Measurements from ENCODE around the gene RDH5.

Gene RDH5, protein sequence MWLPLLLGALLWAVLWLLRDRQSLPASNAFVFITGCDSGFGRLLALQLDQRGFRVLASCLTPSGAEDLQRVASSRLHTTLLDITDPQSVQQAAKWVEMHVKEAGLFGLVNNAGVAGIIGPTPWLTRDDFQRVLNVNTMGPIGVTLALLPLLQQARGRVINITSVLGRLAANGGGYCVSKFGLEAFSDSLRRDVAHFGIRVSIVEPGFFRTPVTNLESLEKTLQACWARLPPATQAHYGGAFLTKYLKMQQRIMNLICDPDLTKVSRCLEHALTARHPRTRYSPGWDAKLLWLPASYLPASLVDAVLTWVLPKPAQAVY

DNA sequence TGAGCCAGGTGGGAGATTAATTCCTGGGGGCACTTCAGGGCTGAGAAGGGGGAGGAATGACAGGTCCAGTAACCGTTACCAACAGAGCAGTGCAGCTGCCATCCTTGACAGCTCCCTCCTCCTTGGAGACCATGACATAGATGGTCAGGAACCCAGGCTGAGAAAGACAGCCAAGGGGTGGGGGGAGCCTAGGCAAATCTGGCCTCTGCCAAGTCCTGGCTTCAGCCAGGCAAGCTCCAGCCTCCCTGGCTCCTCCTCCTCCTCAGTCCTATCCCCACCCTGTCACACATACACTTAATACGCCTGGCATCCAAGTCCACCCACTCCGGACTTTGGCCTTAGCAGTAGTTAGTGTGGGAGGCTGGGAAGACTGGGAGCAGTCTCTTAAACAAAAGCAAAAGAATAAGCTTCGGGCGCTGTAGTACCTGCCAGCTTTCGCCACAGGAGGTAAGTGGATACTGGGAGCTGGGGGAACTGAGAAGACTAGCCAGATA is at the start of gene RDH5:
Gene RDH5 (plus strand): TSS at position 323 of the 494 bp plus-strand sequence. CDS start 792 bp downstream, outside the sequence.
- no peak for DNase-seq (ENCODE audit: low spot score)

DNA sequence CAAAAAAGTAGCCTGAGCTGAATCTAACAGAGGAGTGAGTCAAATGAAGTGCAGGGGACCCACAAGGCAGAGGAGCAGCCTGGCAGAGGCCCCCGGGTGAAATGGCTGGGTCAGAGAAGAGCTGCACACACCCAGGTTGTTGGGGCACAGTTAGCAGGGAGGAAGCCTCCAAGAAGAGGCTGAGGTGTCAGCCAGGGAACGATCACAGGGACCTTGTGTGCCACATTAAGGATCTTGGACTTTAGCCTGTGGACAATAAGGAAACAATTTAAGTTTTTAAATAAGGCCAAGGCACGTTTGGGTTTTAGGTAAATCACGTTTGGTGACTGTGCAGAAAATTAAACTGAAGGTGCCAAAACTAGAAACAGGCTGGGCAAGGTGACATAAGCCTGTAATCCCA is 48.4 kb upstream of the RDH5 start:
- DNase-seq (ENCODE audit: low spot score) = no peak

DNA sequence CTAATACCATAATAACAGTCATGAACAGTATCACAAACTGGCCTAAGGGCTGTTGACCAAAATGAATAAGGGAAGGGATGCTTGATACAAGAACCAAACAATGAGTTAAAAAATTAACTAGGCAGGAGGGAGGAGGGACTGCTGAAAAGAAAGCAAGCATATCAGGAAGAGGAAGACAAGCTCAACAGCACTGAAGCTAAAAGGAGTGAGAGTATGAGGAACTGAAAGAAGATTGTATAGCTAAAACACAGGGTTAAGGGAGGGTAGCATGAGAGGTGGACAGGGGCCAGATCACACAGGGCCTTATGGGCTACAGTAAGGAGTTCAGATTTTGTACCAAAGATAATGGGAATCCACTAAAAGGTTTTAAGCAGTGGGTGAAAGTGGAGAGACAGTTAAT is 46.6 kb upstream of the RDH5 start:
- DNase-seq (ENCODE audit: low spot score) = no peak

DNA sequence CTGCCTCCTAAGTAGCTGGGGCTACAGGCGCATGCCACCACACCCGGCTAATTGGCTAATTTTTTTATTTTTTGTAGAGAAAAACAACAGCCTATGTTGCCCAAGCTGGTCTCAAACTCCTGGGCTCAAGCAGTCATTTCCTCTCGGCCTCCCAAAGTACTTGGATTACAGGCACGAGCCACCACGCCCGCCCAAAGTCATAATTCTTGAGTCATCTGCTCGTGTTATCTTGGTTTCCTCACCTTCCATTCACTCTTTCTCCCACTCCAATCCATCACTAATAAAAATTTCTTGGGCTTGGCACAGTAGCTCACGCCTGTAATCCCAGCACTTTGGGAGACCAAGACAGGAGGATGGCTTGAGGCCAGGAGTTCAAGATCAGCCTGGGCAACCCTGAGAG is 44.5 kb upstream of the RDH5 start:
- no peak for DNase-seq (ENCODE audit: low spot score)

DNA sequence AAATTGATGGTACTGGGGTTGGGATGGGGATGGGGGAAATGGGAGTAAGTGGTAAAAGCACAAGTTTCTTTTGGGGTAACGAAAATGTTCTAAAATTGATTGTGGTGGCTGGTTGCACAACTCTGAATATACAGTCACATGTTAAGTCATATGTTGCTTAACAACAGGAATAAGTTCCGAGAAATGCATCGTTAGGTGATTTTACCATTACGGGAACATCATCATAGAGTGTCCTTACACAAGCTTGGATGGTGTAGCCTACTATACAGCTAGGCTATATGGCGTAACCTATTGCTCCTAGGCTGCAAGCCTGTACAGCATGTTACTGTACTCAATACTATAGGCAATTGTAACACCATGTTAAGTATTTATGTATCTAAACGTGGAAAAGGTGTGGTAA is 43.5 kb upstream of the RDH5 start:
- no peak for DNase-seq (ENCODE audit: low spot score)

DNA sequence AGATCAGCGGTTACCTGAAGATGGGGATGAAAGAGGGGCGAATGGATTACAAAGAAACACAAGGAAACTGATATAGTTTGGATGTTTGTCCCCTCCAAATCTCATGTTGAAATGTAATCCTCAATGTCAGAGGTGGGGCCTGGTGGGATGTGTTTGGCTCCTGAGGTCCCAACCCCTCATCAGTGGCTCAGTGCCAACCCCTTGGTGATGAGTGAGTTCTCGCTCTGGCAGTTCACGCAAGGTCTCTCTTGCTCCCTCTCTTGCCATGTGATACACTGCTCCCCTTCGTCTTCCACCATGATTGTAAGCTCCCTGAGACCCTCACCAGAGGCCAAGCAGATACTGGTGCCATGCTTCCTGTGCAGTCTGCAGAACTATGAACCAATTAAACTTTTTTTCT is 40.5 kb upstream of the RDH5 start:
- no peak for DNase-seq (ENCODE audit: low spot score)

DNA sequence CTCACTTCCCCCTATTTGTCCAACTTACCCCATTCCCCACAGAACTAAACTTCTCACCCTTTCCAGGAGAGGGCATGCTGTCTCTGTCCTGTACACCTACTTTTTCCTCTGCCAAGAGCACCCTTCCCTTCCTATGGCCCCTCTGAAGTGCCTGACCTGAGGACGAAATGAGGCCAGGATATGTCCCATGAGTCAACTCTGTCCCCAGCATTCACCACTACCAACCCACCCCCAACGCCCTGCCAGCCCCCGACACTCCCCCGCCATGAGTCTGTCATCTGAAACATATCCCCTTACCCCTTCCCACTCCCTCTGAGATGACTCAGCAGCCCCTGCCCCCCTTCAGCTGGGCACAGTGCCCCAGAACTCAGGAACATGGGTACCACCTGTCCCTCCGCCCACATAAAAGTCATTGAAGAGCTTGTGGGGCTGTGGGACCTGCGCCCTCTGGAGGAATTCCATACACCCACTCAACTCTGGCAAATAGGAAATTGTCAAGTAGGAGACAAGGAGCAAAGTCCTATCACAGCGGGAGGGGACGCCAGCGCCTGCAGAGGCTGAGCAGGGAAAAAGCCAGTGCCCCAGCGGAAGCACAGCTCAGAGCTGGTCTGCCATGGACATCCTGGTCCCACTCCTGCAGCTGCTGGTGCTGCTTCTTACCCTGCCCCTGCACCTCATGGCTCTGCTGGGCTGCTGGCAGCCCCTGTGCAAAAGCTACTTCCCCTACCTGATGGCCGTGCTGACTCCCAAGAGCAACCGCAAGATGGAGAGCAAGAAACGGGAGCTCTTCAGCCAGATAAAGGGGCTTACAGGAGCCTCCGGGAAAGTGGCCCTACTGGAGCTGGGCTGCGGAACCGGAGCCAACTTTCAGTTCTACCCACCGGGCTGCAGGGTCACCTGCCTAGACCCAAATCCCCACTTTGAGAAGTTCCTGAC is 38.8 kb upstream of the RDH5 start:
- DNase-seq (ENCODE audit: low spot score) = no peak

DNA sequence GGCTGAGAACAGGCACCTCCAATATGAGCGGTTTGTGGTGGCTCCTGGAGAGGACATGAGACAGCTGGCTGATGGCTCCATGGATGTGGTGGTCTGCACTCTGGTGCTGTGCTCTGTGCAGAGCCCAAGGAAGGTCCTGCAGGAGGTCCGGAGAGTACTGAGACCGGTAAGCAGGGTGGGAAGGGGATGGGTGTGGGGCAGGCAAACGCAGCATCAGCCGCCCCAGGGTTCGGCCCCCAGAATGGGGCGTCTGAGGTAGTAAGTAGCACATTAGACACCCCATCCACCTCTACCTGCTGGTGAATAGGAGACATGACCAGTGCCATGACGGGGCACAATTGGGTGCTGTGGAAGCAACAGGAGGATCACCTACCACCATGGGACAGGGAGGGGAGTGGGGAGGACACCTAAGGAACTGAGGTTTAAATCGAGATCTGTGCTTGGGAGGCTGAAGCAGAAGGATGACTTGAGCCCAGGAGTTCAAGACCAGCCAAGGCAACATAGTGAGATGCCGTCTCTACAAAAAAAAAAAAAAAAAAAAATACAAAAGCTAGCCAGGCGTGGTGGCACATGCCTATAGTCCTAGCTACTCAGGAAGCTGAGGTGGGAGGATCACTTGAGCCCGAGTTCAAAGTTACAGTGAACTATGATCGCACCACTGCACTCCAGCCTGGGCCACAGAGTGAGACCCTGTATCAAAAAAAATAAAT is 38.0 kb upstream of the RDH5 start:
- DNase-seq (ENCODE audit: low spot score) = no peak

DNA sequence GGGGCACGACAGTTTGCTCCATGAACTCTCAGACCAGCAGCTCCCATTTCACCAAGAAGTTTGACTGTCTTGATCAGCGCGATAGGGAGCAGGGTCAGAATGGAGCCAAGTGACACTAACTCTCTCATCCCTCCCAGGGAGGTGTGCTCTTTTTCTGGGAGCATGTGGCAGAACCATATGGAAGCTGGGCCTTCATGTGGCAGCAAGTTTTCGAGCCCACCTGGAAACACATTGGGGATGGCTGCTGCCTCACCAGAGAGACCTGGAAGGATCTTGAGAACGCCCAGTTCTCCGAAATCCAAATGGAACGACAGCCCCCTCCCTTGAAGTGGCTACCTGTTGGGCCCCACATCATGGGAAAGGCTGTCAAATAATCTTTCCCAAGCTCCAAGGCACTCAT is 36.5 kb upstream of the RDH5 start:
- DNase-seq (ENCODE audit: low spot score) = no peak

DNA sequence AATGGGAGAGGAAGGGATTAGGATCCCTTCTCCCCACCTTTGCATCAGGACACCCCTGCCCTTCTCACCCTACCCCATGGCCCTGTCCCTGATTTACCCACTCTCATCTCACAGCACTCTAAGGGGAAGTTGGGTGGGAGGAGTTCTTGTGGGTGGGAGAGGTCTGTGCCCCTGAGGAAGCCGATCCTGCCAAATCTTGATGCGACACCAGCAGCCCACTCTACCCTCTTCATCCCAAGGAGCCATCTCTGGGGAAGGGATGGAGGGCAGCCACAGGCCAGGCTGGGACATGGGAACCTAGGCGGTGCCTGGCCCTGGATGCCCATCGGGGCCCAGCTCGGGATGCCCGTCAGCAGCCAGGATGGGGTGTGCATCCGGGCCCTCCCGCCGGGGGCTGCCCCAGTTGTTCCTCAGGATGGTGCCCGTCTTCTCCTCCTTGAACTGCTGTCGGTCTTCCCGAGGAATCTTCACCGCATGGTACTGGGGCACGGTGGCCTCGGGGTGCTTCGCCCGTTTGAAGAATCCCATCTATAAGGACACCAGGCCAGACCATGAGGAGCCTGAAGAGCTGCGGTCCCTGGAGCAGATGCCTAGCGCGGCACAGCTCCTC is 35.3 kb upstream of the RDH5 start:
- DNase-seq (ENCODE audit: low spot score) = no peak

DNA sequence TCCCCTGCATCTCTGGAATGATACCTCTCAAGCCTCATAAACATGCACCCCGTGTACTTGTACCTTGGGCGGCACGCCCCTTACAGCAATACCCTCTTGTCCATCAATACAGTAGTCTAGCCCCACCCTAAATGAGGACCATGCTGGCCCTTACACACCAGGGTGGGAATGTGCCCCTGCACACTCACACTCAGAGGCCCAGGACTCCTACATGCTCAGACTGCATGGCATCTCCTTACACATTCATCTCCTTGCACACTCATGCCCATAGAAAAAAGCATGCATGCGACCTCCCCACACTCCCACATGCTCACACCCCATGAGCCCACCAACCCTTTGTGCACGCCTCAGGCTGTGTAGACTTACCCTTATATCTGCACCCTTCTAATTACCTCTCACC is 34.5 kb upstream of the RDH5 start:
- no peak for DNase-seq (ENCODE audit: low spot score)

DNA sequence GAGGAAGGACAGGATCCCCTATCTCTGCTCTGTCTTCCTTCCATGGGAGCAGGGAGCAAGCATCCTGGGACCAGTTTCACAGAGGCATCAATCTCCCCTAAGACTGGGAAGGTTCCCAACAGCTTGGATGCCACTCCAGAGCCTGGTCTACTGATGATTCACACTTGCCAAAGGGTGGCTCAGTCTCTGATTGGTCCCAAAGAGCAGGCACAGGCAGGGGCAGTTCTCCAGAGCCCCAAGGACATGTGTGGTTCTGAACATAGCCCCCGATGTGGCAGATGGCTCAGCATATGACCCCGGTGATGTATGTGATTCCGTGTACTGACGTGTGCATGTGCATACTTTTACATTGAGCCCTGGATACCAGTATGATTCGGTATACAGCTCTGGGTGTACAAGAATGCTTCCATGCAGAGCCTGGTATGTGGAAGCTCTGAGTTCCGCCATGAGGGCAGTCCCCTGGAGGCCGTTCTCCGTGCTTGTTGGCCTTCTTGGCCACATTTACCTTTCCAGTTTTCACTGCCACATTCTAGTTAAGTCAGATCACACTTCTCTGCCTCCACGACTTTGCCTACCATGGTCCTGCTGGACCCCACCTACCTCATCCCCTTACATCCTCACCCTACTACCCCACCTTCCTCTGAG is 33.7 kb upstream of the RDH5 start:
- no peak for DNase-seq (ENCODE audit: low spot score)

DNA sequence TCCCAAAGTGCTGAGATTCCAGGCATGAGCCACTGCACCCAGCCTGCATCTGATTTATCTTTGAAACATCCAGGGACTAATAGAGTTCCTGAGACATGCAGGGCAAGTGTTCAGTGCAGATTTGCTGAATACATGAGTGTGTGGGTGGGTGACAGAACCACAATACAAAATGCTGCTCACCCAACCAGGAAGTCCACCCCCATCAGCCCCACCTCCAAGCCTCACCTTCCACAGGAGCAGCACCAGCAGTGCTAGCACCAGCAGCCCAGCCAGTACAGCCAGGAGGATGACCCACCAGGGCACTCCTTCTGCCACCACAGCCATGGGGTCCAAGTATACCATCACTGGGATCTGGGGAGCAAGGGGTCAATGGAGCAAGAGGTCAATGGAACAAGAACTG is 32.4 kb upstream of the RDH5 start:
- DNase-seq (ENCODE audit: low spot score) = no peak

DNA sequence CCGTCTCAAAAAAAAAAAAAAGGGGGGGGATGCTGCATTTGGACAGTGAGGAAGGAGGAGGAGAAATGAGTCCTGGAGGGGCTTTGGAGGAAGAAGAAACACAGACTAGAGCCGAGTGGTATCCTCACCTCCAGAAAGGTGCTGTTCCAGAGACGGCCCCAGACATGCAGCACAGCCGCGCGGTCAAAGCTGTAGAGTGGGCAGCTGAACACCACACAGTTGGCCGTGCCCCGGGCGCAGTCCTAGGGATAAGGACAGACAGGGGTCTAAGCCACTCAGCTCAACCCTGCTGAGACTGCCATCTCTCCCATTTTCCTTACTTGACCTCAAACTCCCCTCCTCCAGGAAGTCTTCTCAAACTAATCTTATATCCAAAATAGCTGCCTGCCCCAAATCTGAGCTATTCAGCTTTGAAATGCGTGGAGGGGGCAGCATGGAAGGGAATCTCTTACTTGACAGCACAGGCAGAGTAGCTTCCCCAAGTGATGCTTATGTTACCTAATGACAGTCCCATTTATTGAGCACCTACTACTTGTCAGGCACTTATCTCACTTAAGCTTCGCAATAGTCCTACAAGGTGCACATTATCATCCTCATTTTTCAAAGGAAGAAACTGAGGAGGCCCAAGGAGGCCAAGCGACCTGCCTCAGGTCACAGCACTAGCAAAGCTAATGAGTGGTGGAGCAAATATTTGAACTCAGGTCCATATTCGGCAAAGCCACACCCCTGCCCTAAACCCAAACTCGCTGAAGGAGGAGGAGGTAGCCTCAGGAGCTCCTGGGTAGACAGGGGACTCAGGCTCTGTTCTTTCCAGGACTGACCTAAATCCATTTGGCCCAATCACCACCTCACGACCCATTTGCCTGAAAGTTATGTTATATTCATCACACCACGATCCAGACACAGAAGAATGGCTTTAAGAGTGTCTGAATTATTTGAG is 31.2 kb upstream of the RDH5 start:
- no peak for DNase-seq (ENCODE audit: low spot score)

DNA sequence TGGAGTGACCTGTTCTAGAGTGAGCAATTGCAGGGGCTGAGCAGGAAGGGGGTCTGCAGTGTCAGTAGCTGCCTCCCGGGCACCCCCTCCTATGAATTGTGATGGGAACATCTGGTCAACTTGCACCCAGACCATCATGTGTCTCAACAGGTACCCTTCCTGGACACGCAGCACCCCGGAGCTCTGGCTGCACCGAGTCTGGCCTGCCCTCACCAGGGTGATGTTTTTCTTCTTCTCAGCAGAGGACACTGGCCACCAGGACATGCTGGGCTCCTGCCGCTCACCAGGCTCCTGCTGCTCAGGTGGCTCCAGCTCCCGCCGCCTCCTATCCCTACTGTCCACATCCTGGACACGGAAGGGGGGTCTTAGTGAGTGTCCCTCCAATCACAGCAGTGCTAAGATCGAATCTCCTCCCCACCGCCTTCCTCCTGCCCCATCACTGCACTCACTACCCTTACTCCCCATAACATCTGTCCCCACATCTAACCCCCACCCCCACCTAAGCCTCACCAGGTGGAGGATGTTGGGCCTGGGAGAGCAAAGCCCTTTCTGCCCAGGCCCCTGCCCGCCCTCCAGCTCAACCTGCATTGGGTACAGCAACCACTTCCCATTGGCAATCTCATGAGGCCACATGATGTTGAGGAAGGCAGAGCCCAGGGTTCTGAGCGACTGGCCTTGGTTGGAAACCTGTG is 27.4 kb upstream of the RDH5 start:
- no peak for DNase-seq (ENCODE audit: low spot score)

DNA sequence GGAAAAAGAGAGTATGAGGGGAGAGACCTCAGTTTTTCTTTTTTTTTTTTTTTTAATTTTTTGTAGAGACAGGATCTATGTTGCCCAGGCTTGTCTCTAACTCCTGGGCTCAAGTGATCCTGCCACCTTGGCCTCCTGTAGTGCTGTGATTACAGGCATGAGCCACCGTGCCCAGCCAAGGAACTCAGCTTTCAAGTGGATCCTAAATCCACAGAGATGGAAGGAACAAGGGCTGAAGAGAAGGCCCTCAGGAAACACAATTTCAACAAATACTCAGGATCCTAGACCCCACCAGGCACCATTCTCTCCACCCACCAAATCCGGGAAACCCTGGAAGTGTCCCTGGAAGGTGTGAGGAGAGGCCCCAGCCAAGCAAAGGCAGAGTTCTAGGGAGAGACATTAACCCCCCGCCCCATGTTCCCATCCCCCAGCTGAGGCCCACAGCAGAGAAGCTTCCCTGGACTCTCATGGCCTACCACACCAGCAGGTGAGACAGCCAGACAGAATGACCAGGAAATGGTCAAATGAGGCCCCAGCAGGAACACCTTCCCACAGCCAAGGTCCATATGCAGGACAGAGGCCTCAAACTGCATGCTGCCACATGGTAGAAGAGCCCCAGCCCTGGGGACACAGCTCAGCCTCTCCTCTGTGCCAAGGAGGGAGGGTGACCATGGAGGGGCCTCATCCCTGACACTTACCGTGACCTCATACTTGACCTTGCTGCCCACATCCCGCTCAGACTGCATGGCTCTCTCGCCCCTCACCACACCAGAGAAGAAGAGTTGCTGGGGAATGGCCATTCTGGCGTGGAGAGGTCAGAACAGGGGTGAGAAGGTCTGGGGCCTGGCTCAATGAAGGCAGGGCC is 26.6 kb upstream of the RDH5 start:
- DNase-seq (ENCODE audit: low spot score) = no peak

DNA sequence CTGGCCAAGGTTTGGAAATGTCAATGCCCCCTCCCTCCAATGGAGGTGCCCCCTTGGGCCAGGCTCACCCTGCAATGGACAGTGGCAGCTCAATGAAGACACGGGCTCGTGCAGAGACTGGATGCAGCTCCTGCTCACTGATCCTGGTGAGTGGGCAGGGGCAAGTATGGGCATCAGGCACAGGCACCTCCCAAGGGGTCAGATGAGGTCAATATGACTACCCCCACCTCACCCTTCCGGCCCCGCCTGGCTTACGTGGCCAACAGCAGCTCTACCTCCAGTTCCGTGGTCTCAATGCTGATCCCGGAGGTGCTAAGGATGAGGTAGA is 26.0 kb upstream of the RDH5 start:
- DNase-seq (ENCODE audit: low spot score) = no peak

DNA sequence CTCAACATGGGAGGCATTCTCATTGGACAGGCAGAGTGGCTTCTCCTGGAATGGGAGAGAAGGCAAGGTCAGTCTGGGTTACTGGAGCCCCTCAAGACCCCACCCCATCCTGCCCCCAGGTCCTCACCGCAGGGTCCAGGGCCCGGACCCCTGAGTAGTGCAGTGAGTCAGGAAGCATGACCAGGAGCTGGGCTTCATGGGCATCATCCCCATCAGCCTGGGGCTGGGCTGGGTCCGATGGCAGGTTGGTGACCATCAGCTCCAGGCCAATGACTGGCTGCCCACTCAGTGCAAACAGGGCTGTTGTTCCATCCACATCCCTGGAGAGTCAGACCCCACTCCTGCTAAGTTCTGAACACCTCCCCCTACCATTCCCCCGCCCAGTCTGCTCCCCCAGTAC is 25.5 kb upstream of the RDH5 start:
- DNase-seq (ENCODE audit: low spot score) = no peak

DNA sequence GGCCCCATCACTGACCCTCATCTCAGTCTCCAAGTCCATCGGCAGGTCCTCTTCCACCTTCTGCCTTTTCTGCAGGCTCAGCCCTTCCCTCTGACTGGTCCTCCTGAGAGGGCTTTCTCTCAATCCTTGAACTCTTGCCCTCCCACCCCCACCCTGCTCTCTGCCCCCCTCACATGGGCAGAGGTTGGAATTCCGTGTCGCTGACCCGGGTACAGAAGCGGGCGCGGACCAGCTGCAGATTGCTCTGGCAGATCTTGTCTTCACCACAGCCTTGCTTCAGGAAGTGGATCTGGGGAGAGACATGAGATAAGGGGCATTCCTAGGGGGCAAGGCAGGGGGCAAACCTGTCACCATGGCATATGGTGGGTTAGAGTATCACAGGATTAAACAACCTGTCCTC is 24.8 kb upstream of the RDH5 start:
- no peak for DNase-seq (ENCODE audit: low spot score)

All from hematopoietic multipotent progenitor cell treated with erythropoietin and hydrocortisone succinate and interleukin-3 and kit ligand, for 17 days (in vitro differentiated cells).